GM12878 (cell line): ENCODE data around the gene NEK10. TPM values are rescaled to one million over a fixed set of nuclear protein-coding genes. Genes with fewer than 3 reads are reported as not detected.

Experiments
- ATAC-seq: fragments of 200-7000 bp; cut with Tn5 transposase; 3 replicates; pipeline ENCODE4 v1.9.1; 2020; ENCODE audit warnings: mild to moderate bottlenecking, moderate library complexity
- BruUV-seq: library from RNA; stranded (reverse); fragments of 400-500 nt; replicated peaks from 2 replicates; lab custom pipeline; 2021; lab: Mats Ljungman, UMichigan
- CTCF ChIA-PET: fragments of 300-600 bp; sonication (Branson Sonifier 250); formaldehyde crosslinking; extraction: SDS; loops from one replicate; lab custom pipeline; 2021; ENCODE audit warnings: inconsistent platforms; lab: Yijun Ruan, JAX
- POLR2A ChIA-PET: fragments of 350-600 bp; formaldehyde crosslinking; extraction: SDS; loops from one replicate; lab custom pipeline; 2021; ENCODE audit warnings: inconsistent platforms; lab: Charles Lee
- RAD21 ChIA-PET: fragments of 300-600 bp; sonication (Branson Sonifier 250); formaldehyde crosslinking; loops from one replicate; lab custom pipeline; 2023; ENCODE audit warnings: antibody characterized with exemption; ENCODE audit not compliant: unreplicated experiment; lab: Charles Lee
- SMC1A ChIA-PET: fragments of 300-600 bp; sonication (Branson Sonifier 250); formaldehyde crosslinking; loops from one replicate; lab custom pipeline; 2023; ENCODE audit not compliant: unreplicated experiment, uncharacterized antibody; lab: Charles Lee
- DNase-seq: peaks from one replicate; pipeline ENCODE4 v3.0.0-alpha.2; 2011; ENCODE audit warnings: low read depth, low spot score
- FAIRE-seq: peaks from 3 replicates; lab custom pipeline; 2011; peaks lifted over from hg19 to GRCh38; lab: Jason Lieb, UNC
- H2AFZ ChIP-seq: 2 replicates; pipeline ENCODE4 v1.6.0; 2011; ENCODE audit warnings: low read depth, low read length, control low read depth; ENCODE audit not compliant: control insufficient read depth
- H3K27ac ChIP-seq: 2 replicates; pipeline ENCODE4 v1.5.1; 2011; ENCODE audit warnings: control low read depth; ENCODE audit not compliant: control insufficient read depth, insufficient read depth
- H3K27me3 ChIP-seq, 2 experiments: replicated peaks in 1 of 2; 2 replicates each; pipeline versions ENCODE4 v1.6.0 to v1.6.1; 2011; ENCODE audit warnings: low read length in 1 of 2; ENCODE audit not compliant: control insufficient read depth in 2 of 2, insufficient read depth in 2 of 2
- H3K36me3 ChIP-seq, 2 experiments: 2 replicates each; pipeline ENCODE4 v1.5.1; 2011; ENCODE audit warnings: low read length in 1 of 2; ENCODE audit not compliant: control insufficient read depth in 2 of 2, insufficient read depth in 2 of 2
- H3K4me1 ChIP-seq: 2 replicates; pipeline ENCODE4 v1.6.1; 2011; ENCODE audit warnings: mild to moderate bottlenecking, low read length, moderate library complexity, mixed read lengths; ENCODE audit not compliant: control insufficient read depth, insufficient read depth
- H3K4me2 ChIP-seq: 2 replicates; pipeline ENCODE4 v1.6.0; 2011; ENCODE audit warnings: control low read depth; ENCODE audit not compliant: control insufficient read depth, insufficient read depth
- H3K4me3 ChIP-seq: fragments of 200-600 bp; sonication (generic); 2 replicates; pipeline ENCODE4 v1.5.1; 2016
- H3K79me2 ChIP-seq: 2 replicates; pipeline ENCODE4 v1.6.0; 2011; ENCODE audit warnings: low read length; ENCODE audit not compliant: control insufficient read depth, insufficient read depth
- H3K9ac ChIP-seq: 2 replicates; pipeline ENCODE4 v1.8.0; 2011; ENCODE audit warnings: low read length, control low read depth, mixed read lengths; ENCODE audit not compliant: control insufficient read depth, insufficient read depth
- H3K9me3 ChIP-seq: replicated peaks from 3 replicates; pipeline ENCODE4 v1.5.1; 2011; ENCODE audit warnings: mild to moderate bottlenecking, low read length; ENCODE audit not compliant: control insufficient read depth, insufficient read depth
- H4K20me1 ChIP-seq: 2 replicates; pipeline ENCODE4 v1.6.0; 2011; ENCODE audit not compliant: control insufficient read depth, insufficient read depth
- DPF2 ChIP-seq: fragments of 450-650 bp; IDR thresholded peaks from 2 replicates; pipeline ENCODE4 v1.6.1; 2017; ENCODE audit warnings: mild to moderate bottlenecking
- HSF1 ChIP-seq: fragments of 150-350 bp; IDR thresholded peaks from 2 replicates; pipeline ENCODE4 v1.6.1; 2014; ENCODE audit warnings: mild to moderate bottlenecking, low read depth, low read length
- LARP7 ChIP-seq: fragments of 450-650 bp; IDR thresholded peaks from 2 replicates; pipeline ENCODE4 v1.6.1; 2017; ENCODE audit warnings: mild to moderate bottlenecking
- MTA3 ChIP-seq: IDR thresholded peaks from 2 replicates; pipeline ENCODE4 v1.6.1; 2012; ENCODE audit warnings: low read length, inconsistent platforms, borderline replicate concordance
- NKRF ChIP-seq: fragments of 450-650 bp; conservative IDR thresholded peaks from 2 replicates; pipeline ENCODE4 v1.6.1; 2017; ENCODE audit warnings: mild to moderate bottlenecking, moderate library complexity
- RELA ChIP-seq: fragments of 450-650 bp; IDR thresholded peaks from 2 replicates; pipeline ENCODE4 v1.8.0; 2014; ENCODE audit warnings: borderline replicate concordance; ENCODE audit not compliant: partially characterized antibody
- SUPT20H ChIP-seq: IDR thresholded peaks from 2 replicates; pipeline ENCODE4 v1.6.1; 2011; ENCODE audit warnings: low read depth, mild to moderate bottlenecking, low read length, moderate library complexity, borderline replicate concordance; ENCODE audit not compliant: control insufficient read depth
- ZNF24 ChIP-seq: fragments of 450-650 bp; IDR thresholded peaks from 2 replicates; pipeline ENCODE4 v1.6.1; 2017; ENCODE audit warnings: antibody characterized with exemption, mild to moderate bottlenecking
- ZNF274 ChIP-seq: IDR thresholded peaks from one replicate; pipeline ENCODE4 v1.8.0; 2011; ENCODE audit not compliant: insufficient read length, insufficient read depth
- ZNF384 ChIP-seq: IDR thresholded peaks from 2 replicates; pipeline ENCODE4 v1.6.1; 2012; ENCODE audit warnings: low read depth, mild to moderate bottlenecking, low read length, improper control_type of control experiment, borderline replicate concordance
- ZSCAN29 ChIP-seq: fragments of 450-650 bp; IDR thresholded peaks from 2 replicates; pipeline ENCODE4 v1.6.1; 2017; ENCODE audit warnings: mild to moderate bottlenecking, moderate library complexity
- WGBS: methylation state at CpG from one replicate; pipeline ENCODE4 v1.1.6; 2016; ENCODE audit warnings: low lambda C conversion rate; ENCODE audit not compliant: insufficient replicate concordance, insufficient coverage; ENCODE audit errors: missing lambda C conversion rate; 5-methylcytosine and 5-hydroxymethylcytosine counted together
- in situ Hi-C: fragments of 300-500 bp; cut with MboI; formaldehyde crosslinking; loops from 9 replicates; pipeline ENCODE4 v1.14.3; 2018; ENCODE audit warnings: mixed read lengths
- intact Hi-C: fragments of 100-400 bp; cut with micrococcal nuclease; formaldehyde crosslinking; loops from one replicate; pipeline ENCODE4 v1.14.2; 2022; ENCODE audit not compliant: unreplicated experiment
- polyA plus RNA-seq, 11 experiments: library from polyadenylated mRNA; depleted of rRNA in 4 of 11; unstranded in 6 of 11; stranded (reverse) in 5 of 11; fragments of >200 nt; fragmentation: Nextera tagmentation in 4 of 11; fragmentation: Illumina TruSeq in 1 of 11; extraction: Ambion mirVana in 4 of 11; extraction: Trizol in 1 of 11; gene quantifications; 1 replicate in 1 of 11; 2 replicates in 10 of 11; pipeline versions ENCODE4 v1.2.1 to v1.2.3, GENCODE V29; 2011 to 2016; ENCODE audit warnings: inconsistent platforms in 2 of 11, missing spikeins in 2 of 11, low read depth in 1 of 11
- total RNA-seq, 4 experiments: library from RNA; depleted of rRNA in 3 of 4; stranded (reverse); fragments of >200 nt in 3 of 4; fragmentation: Illumina TruSeq in 1 of 4; extraction: Trizol in 1 of 4; gene quantifications; 2 replicates each; pipeline versions ENCODE4 v1.2.1 to v1.2.3, GENCODE V29; 2013 to 2021
- TF ChIP-seq, protein P1 (sequence below): fragments of 450-650 bp; formaldehyde crosslinking; IDR thresholded peaks from 2 replicates; pipeline ENCODE4 v1.4.0; 2020; ENCODE audit warnings: mild to moderate bottlenecking, moderate library complexity
- TF ChIP-seq, protein P2 (sequence below): fragments of 450-650 bp; IDR thresholded peaks from 2 replicates; pipeline ENCODE4 v1.6.1; 2017; ENCODE audit warnings: borderline replicate concordance
- TF ChIP-seq, protein P3 (sequence below), 3 experiments: IDR thresholded peaks in 2 of 3; conservative IDR thresholded peaks in 1 of 3; 2 replicates each; pipeline ENCODE4 v1.5.1; 2011; ENCODE audit warnings: low read depth in 3 of 3, low read length in 3 of 3, mild to moderate bottlenecking in 3 of 3, control low read depth in 2 of 3, moderate library complexity in 2 of 3, inconsistent platforms in 1 of 3, mixed read lengths in 1 of 3; ENCODE audit not compliant: control insufficient read depth in 2 of 3, insufficient read depth in 1 of 3; ENCODE audit errors: extremely low read depth in 1 of 3

Gene NEK10
- total and polyA plus RNA-seq, 10 of the 15 experiments (the other 5 are each of a cell fraction or from before 2014, with no cell fraction given): 0.06 to 0.40 (median 0.16) TPM; not detected in 2

DNA sequence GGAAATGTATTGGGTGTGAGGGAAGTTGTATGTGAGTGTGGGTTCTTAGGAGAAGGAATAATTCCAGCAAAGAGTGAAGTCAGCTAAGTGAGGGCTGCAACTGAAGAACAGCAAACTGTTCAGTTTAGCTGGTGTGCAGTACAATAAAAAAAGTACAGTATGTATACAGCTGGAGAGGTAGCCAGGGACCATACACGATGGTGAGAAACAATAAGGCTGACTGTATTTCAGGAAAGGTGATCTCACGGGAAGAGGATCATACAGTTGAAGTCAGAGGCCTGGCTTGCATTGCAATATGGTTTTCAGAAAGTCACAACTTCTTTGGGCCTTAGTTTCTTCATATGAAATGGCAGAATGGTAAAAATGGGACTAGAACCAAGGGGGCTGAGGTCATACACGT is 222.4 kb downstream of the NEK10 start:
- POLR2A ChIA-PET: no interaction called here
- Histone ChIP-seq H3K27me3 (no peaks in the 10 kb centered on the region), H3K4me2 (no peak overlapping the region), H4K20me1 (no peaks in the 10 kb centered on the region), H3K27ac (no peak overlapping the region), H3K9ac (no peak overlapping the region), H3K4me3 (no peak overlapping the region), H3K9me3 (no peaks in the 10 kb centered on the region), H2AFZ (no peak overlapping the region), H3K4me1 (no peaks in the 10 kb centered on the region), H3K79me2 (no peaks in the 10 kb centered on the region), H3K36me3 (no peaks in the 10 kb centered on the region)
- FAIRE-seq (no peak), ATAC-seq (no peak), DNase-seq (no peak)
- RAD21 ChIA-PET: no interaction called here
- SMC1A ChIA-PET: no interaction called here
- CTCF ChIA-PET: interaction anchor here (1.0 to 1.2 kb wide), 3 partner anchors 13 to 106 kb away, joined by 3 to 4 read pairs (median 4); no protein-coding TSS in a partner anchor
- 0% methylated on average over 3 of the region's 3 CpGs for WGBS
- in situ Hi-C loops: loop anchor here (25.0 kb wide), 2 partner anchors 516 to 1191 kb away; partner anchors contain the start of genes AZI2 and ZCWPW2
- intact Hi-C loops: no loop called here
- no TSS peak for BruUV-seq
- TF ChIP-seq ZNF24: no peak
- TF ChIP-seq SUPT20H: no peak
- no peak for TF ChIP-seq HSF1
- TF ChIP-seq NKRF: no peak
- TF ChIP-seq ZNF274: no peak
- no peak for TF ChIP-seq RELA
- TF ChIP-seq, protein P1, sequence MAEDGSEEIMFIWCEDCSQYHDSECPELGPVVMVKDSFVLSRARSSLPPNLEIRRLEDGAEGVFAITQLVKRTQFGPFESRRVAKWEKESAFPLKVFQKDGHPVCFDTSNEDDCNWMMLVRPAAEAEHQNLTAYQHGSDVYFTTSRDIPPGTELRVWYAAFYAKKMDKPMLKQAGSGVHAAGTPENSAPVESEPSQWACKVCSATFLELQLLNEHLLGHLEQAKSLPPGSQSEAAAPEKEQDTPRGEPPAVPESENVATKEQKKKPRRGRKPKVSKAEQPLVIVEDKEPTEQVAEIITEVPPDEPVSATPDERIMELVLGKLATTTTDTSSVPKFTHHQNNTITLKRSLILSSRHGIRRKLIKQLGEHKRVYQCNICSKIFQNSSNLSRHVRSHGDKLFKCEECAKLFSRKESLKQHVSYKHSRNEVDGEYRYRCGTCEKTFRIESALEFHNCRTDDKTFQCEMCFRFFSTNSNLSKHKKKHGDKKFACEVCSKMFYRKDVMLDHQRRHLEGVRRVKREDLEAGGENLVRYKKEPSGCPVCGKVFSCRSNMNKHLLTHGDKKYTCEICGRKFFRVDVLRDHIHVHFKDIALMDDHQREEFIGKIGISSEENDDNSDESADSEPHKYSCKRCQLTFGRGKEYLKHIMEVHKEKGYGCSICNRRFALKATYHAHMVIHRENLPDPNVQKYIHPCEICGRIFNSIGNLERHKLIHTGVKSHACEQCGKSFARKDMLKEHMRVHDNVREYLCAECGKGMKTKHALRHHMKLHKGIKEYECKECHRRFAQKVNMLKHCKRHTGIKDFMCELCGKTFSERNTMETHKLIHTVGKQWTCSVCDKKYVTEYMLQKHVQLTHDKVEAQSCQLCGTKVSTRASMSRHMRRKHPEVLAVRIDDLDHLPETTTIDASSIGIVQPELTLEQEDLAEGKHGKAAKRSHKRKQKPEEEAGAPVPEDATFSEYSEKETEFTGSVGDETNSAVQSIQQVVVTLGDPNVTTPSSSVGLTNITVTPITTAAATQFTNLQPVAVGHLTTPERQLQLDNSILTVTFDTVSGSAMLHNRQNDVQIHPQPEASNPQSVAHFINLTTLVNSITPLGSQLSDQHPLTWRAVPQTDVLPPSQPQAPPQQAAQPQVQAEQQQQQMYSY (CRISPR knock-in tag): no peak
- no peak for TF ChIP-seq ZNF384
- TF ChIP-seq, protein P2, sequence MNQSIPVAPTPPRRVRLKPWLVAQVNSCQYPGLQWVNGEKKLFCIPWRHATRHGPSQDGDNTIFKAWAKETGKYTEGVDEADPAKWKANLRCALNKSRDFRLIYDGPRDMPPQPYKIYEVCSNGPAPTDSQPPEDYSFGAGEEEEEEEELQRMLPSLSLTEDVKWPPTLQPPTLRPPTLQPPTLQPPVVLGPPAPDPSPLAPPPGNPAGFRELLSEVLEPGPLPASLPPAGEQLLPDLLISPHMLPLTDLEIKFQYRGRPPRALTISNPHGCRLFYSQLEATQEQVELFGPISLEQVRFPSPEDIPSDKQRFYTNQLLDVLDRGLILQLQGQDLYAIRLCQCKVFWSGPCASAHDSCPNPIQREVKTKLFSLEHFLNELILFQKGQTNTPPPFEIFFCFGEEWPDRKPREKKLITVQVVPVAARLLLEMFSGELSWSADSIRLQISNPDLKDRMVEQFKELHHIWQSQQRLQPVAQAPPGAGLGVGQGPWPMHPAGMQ: no peak
- no peak for TF ChIP-seq DPF2
- TF ChIP-seq, protein P3, sequence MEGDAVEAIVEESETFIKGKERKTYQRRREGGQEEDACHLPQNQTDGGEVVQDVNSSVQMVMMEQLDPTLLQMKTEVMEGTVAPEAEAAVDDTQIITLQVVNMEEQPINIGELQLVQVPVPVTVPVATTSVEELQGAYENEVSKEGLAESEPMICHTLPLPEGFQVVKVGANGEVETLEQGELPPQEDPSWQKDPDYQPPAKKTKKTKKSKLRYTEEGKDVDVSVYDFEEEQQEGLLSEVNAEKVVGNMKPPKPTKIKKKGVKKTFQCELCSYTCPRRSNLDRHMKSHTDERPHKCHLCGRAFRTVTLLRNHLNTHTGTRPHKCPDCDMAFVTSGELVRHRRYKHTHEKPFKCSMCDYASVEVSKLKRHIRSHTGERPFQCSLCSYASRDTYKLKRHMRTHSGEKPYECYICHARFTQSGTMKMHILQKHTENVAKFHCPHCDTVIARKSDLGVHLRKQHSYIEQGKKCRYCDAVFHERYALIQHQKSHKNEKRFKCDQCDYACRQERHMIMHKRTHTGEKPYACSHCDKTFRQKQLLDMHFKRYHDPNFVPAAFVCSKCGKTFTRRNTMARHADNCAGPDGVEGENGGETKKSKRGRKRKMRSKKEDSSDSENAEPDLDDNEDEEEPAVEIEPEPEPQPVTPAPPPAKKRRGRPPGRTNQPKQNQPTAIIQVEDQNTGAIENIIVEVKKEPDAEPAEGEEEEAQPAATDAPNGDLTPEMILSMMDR (IDR thresholded peaks at IDR 0.05 in 2 of 3, conservative IDR thresholded peaks at IDR 0.05 in 1 of 3; ENCODE audit: control insufficient read depth in 2 of 3, extremely low read depth in 1 of 3, insufficient read depth in 1 of 3, low read depth in 3 of 3, low read length in 3 of 3): no peak
- no peak for TF ChIP-seq ZSCAN29
- no peak for TF ChIP-seq LARP7
- TF ChIP-seq MTA3: no peak
